ENCODE results near the gene TSACC.

TSACC gene

GRCh38 chr1:156384007-156384406 lies 45.7 kb downstream of the TSACC start:
- no peak for DNase-seq (ENCODE audit: extremely low read depth, low read depth)
- H3K4me3 ChIP-seq (replicated peaks; ENCODE audit: low read depth, low read length), result no peak overlapping the region
- TF ChIP-seq, protein P1, sequence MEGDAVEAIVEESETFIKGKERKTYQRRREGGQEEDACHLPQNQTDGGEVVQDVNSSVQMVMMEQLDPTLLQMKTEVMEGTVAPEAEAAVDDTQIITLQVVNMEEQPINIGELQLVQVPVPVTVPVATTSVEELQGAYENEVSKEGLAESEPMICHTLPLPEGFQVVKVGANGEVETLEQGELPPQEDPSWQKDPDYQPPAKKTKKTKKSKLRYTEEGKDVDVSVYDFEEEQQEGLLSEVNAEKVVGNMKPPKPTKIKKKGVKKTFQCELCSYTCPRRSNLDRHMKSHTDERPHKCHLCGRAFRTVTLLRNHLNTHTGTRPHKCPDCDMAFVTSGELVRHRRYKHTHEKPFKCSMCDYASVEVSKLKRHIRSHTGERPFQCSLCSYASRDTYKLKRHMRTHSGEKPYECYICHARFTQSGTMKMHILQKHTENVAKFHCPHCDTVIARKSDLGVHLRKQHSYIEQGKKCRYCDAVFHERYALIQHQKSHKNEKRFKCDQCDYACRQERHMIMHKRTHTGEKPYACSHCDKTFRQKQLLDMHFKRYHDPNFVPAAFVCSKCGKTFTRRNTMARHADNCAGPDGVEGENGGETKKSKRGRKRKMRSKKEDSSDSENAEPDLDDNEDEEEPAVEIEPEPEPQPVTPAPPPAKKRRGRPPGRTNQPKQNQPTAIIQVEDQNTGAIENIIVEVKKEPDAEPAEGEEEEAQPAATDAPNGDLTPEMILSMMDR (IDR thresholded peaks at IDR 0.05; ENCODE audit: low read depth, low read length, missing control alignments), result no peak

DNA sequence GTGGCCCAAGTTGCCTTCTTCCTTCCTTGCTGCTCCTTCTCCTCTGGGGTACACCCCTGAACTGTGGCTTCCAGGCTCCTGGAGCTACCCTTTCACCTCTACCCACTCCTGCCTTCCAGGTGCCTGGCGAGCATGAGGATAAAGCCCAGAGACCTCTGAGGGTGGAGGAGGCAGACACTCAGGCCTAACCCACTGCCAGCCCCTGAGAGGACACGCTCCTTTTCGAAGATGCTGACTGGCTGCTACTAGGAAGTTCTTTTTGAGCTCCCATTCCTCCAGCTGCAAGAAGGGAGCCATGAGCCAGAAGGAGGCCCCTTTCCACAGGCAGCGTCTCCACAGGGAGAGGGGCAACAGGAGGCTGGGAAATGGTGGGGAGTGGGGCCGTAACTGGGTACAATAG lies 46.3 kb downstream of the TSACC start:
- no peak overlapping the region for H3K4me3 ChIP-seq (replicated peaks; ENCODE audit: low read depth, low read length)
- TF ChIP-seq, protein P1 (IDR thresholded peaks at IDR 0.05; ENCODE audit: low read depth, low read length, missing control alignments), result no peak
- no peak for DNase-seq (ENCODE audit: extremely low read depth, low read depth)

- no peak overlapping the region for H3K4me3 ChIP-seq (replicated peaks; ENCODE audit: low read depth, low read length)
- DNase-seq (ENCODE audit: extremely low read depth, low read depth), result peak; percentile 35
- TF ChIP-seq, protein P1 (IDR thresholded peaks at IDR 0.05; ENCODE audit: low read depth, low read length, missing control alignments), result peak; percentile 86
Measured at GRCh38 chr1:156385534-156386031, 47.3 kb downstream of the TSACC start.

DNA sequence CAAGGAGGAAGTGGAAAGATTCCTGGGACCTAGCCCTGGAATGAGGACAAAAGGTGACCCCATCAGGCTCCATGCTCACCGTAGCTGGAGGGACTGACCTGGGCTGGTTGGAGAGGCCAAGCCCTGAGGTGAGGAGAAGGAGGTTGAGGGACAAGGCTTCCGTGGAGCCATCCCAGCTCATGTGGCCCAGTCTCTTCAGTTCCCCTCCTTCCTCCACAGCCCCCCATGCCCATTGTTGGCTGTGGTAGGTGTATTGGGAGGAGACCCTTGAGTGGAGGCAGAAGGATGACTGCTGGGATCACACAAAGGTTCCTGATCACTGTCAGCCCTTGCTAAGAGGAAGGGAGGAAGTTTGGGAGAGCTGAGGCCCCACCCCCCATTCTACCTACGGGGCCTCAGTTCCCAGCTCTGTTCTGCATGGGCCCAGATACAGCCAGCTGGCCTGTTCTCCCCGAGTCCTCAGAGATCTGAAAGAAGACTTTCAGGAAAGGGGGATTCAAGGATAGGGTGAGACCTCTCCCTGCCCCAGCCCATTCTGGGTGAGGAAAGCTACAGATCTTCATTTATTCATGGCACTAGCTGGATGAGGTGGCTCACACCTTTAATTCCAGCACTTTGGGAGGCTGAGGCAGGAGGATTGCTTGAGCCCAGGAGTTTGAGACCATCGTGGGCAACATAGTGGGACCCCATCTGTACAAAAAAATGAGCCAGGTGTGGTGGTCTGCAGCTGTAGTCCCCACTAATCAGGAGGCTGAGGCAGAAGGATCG lies 48.0 kb downstream of the TSACC start:
- H3K4me3 ChIP-seq (replicated peaks; ENCODE audit: low read depth, low read length), result no peak overlapping the region
- DNase-seq (ENCODE audit: extremely low read depth, low read depth), result no peak
- TF ChIP-seq, protein P1 (IDR thresholded peaks at IDR 0.05; ENCODE audit: low read depth, low read length, missing control alignments), result no peak

- DNase-seq (ENCODE audit: extremely low read depth, low read depth), result no peak
Measured at GRCh38 chr1:156386949-156387869, 48.9 kb downstream of the TSACC start.

GRCh38 chr1:156387870-156388173 lies 49.5 kb downstream of the TSACC start:
- TF ChIP-seq, protein P1 (IDR thresholded peaks at IDR 0.05; ENCODE audit: low read depth, low read length, missing control alignments), result no peak
- no peak overlapping the region for H3K4me3 ChIP-seq (replicated peaks; ENCODE audit: low read depth, low read length)
- DNase-seq (ENCODE audit: extremely low read depth, low read depth), result no peak

More at GRCh38 chr1:156386949-156387869, 48.9 kb downstream of the TSACC start:
- no peak overlapping the region for H3K4me3 ChIP-seq (replicated peaks; ENCODE audit: low read depth, low read length)
- TF ChIP-seq, protein P1 (IDR thresholded peaks at IDR 0.05; ENCODE audit: low read depth, low read length, missing control alignments), result no peak
